Hepatocyte (in vitro differentiated cells): ENCODE results near the gene GRID1.

Experiments used
- CTCF ChIP-seq: fragments of 200-600 bp; sonication (generic); IDR thresholded peaks from 2 replicates; pipeline ENCODE4 v1.5.1; 2016; ENCODE audit warnings: antibody characterized with exemption, mild to moderate bottlenecking; ENCODE audit not compliant: poor library complexity
- EZH2phosphoT487 ChIP-seq: fragments of 200-600 bp; sonication (generic); IDR thresholded peaks from one replicate; pipeline ENCODE4 v1.6.1; 2018; ENCODE audit warnings: antibody characterized with exemption, mild to moderate bottlenecking, low read depth, moderate library complexity; ENCODE audit not compliant: unreplicated experiment, severe bottlenecking

DNA sequence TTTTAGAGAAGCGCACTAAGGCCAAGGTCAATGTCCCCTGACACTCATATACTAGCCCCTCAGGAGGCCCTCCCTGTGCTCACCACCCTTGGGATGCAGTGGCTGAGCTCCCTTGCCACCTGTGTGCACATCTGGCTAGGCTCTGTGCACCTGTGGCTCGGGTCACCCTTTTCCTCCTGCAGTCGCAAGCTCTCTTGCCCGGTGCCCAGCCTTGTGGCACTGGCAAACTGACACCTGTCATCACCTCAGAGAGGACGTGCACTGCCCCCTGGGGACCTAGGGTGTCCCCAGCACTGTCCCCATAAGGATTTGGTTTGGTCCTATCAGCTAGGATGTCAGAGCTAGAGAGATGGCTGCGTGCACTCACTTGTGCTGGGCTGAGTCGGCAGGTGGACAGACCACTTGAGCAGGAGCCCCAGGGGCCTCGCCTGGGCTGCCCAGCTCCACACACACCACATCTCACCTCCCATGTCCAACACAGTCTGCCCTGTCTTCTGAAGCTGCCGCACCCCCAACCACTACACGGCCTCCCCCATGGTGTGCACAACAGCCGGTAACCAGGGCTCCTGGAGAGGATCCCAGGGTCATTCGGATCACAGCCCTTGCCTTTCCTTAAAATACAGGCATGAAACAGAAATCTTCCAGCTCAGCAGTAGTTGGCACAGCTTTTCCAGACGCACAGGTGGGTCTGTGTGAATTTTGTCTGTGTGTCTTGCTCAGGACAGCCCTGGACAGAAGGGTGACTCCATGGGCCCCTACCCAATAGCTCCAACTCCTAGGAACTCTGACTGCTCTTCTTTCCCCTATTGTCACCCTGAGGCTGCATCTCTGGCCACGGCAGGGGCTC is 111.0 kb downstream of the GRID1 start:
- TF ChIP-seq CTCF (no peak), EZH2phosphoT487 (no peak)
